Measurements from ENCODE around the gene PABPC1L.

PABPC1L gene

GRCh38 chr20:44928595-44928994, 18.7 kb downstream of the PABPC1L start:
- Histone ChIP-seq H3K9ac (no peak overlapping the region), H2AFZ (no peak overlapping the region), H3K27ac (no peak overlapping the region), H3K27me3 (ENCODE audit: control insufficient read depth, insufficient read depth, low read length) (no peaks in the 10 kb centered on the region), H3K36me3 (ENCODE audit: control insufficient read depth, insufficient read depth, low read length) (no peaks in the 10 kb centered on the region), H3K79me2 (no peaks in the 10 kb centered on the region), H3K4me1 (no peaks in the 10 kb centered on the region), H3K4me3 (ENCODE audit: low read depth, low read length) (no peak overlapping the region), H3K9me3 (ENCODE audit: control insufficient read depth, low read length) (no peaks in the 10 kb centered on the region), H3K4me2 (ENCODE audit: low read length) (no peak overlapping the region)
- TF ChIP-seq CTCF (IDR thresholded peaks at IDR 0.05): no peak

- Histone ChIP-seq H3K4me1 (no peaks in the 10 kb centered on the region), H3K79me2 (no peaks in the 10 kb centered on the region), H2AFZ (no peak overlapping the region), H3K9ac (no peak overlapping the region), H3K36me3 (ENCODE audit: control insufficient read depth, insufficient read depth, low read length) (no peaks in the 10 kb centered on the region), H3K4me2 (ENCODE audit: low read length) (no peak overlapping the region), H3K27me3 (ENCODE audit: control insufficient read depth, insufficient read depth, low read length) (no peaks in the 10 kb centered on the region), H3K4me3 (ENCODE audit: low read depth, low read length) (no peak overlapping the region), H3K27ac (no peak overlapping the region), H3K9me3 (ENCODE audit: control insufficient read depth, low read length) (no peaks in the 10 kb centered on the region)
- TF ChIP-seq CTCF (IDR thresholded peaks at IDR 0.05): no peak
Measured at GRCh38 chr20:44930517-44931168, 20.8 kb downstream of the PABPC1L start.

- H3K4me2 ChIP-seq (ENCODE audit: low read length): no peak overlapping the region
- H3K27me3 ChIP-seq (ENCODE audit: control insufficient read depth, insufficient read depth, low read length): no peaks in the 10 kb centered on the region
- H3K27ac ChIP-seq: no peak overlapping the region
- TF ChIP-seq CTCF (IDR thresholded peaks at IDR 0.05): no peak
- H2AFZ ChIP-seq: no peak overlapping the region
- no peak overlapping the region for H3K4me3 ChIP-seq (ENCODE audit: low read depth, low read length)
- no peak overlapping the region for H3K9ac ChIP-seq
- no peaks in the 10 kb centered on the region for H3K4me1 ChIP-seq
- H3K9me3 ChIP-seq (ENCODE audit: control insufficient read depth, low read length): no peaks in the 10 kb centered on the region
- no peaks in the 10 kb centered on the region for H3K36me3 ChIP-seq (ENCODE audit: control insufficient read depth, insufficient read depth, low read length)
- H3K79me2 ChIP-seq: no peaks in the 10 kb centered on the region
Measured at GRCh38 chr20:44931911-44932310, 22.1 kb downstream of the PABPC1L start.

GRCh38 chr20:44932916-44933315, 23.1 kb downstream of the PABPC1L start:
- Histone ChIP-seq H3K4me1 (no peaks in the 10 kb centered on the region), H3K9ac (no peak overlapping the region), H3K79me2 (no peaks in the 10 kb centered on the region), H3K27me3 (ENCODE audit: control insufficient read depth, insufficient read depth, low read length) (no peaks in the 10 kb centered on the region), H3K36me3 (ENCODE audit: control insufficient read depth, insufficient read depth, low read length) (no peaks in the 10 kb centered on the region), H2AFZ (no peak overlapping the region), H3K4me2 (ENCODE audit: low read length) (no peak overlapping the region), H3K9me3 (ENCODE audit: control insufficient read depth, low read length) (no peaks in the 10 kb centered on the region), H3K27ac (no peak overlapping the region), H3K4me3 (ENCODE audit: low read depth, low read length) (no peak overlapping the region)
- TF ChIP-seq CTCF (IDR thresholded peaks at IDR 0.05): no peak

GRCh38 chr20:44936510-44936909, 26.6 kb downstream of the PABPC1L start:
- TF ChIP-seq CTCF (IDR thresholded peaks at IDR 0.05): no peak
- Histone ChIP-seq H3K4me2 (ENCODE audit: low read length) (no peak overlapping the region), H3K4me1 (no peaks in the 10 kb centered on the region), H3K9ac (no peak overlapping the region), H2AFZ (no peak overlapping the region), H3K9me3 (ENCODE audit: control insufficient read depth, low read length) (no peaks in the 10 kb centered on the region), H3K36me3 (ENCODE audit: control insufficient read depth, insufficient read depth, low read length) (no peaks in the 10 kb centered on the region), H3K27me3 (ENCODE audit: control insufficient read depth, insufficient read depth, low read length) (no peaks in the 10 kb centered on the region), H3K4me3 (ENCODE audit: low read depth, low read length) (no peak overlapping the region), H3K27ac (no peak overlapping the region), H3K79me2 (no peaks in the 10 kb centered on the region)
